H1 (cell line): ENCODE measurements around the gene TMEM244. TPM values are rescaled to one million over a fixed set of nuclear protein-coding genes. Genes with fewer than 3 reads are reported as not detected.

Experiments
- CTCF ChIA-PET: fragments of 300-600 bp; sonication (Branson Sonifier 250); formaldehyde crosslinking; loops from one replicate; lab custom pipeline; 2021; ENCODE audit not compliant: partially characterized antibody; lab: Charles Lee
- POLR2A ChIA-PET: fragments of 300-600 bp; sonication (Branson Sonifier 250); formaldehyde crosslinking; loops from one replicate; lab custom pipeline; 2021; ENCODE audit warnings: inconsistent platforms; ENCODE audit not compliant: partially characterized antibody; lab: Charles Lee
- DNase-seq, 2 experiments: peaks; one replicate each; pipeline versions ENCODE4 v3.0.0 to v3.0.0-alpha.2; 2010 to 2022; ENCODE audit warnings: low spot score in 2 of 2, low read depth in 1 of 2, mixed read lengths in 1 of 2
- FAIRE-seq: peaks from 2 replicates; lab custom pipeline; 2011; peaks lifted over from hg19 to GRCh38; lab: Jason Lieb, UNC
- H2AFZ ChIP-seq: 2 replicates; pipeline ENCODE4 v1.8.1; 2012; ENCODE audit warnings: low read length, inconsistent platforms
- H2AK5ac ChIP-seq: 2 replicates; pipeline ENCODE4 v1.6.1; 2013; ENCODE audit warnings: low read depth, low read length
- H2BK120ac ChIP-seq: replicated peaks from 2 replicates; pipeline ENCODE3; 2013; ENCODE audit warnings: low read depth, low read length, inconsistent platforms
- H2BK12ac ChIP-seq: 2 replicates; pipeline ENCODE4 v1.6.1; 2013; ENCODE audit warnings: low read depth, low read length
- H2BK15ac ChIP-seq: 2 replicates; pipeline ENCODE4 v1.6.1; 2013; ENCODE audit warnings: low read length
- H2BK20ac ChIP-seq: 2 replicates; pipeline ENCODE4 v1.6.1; 2013; ENCODE audit warnings: low read length
- H2BK5ac ChIP-seq: 2 replicates; pipeline ENCODE4 v1.6.1; 2013; ENCODE audit warnings: low read depth, low read length
- H3K14ac ChIP-seq: 2 replicates; pipeline ENCODE4 v1.6.1; 2013; ENCODE audit warnings: inconsistent platforms; ENCODE audit not compliant: insufficient read length
- H3K18ac ChIP-seq: 2 replicates; pipeline ENCODE4 v1.6.1; 2013; ENCODE audit warnings: low read length; ENCODE audit errors: extremely low read depth
- H3K23ac ChIP-seq: 2 replicates; pipeline ENCODE4 v1.6.1; 2013; ENCODE audit warnings: inconsistent platforms; ENCODE audit not compliant: insufficient read length
- H3K23me2 ChIP-seq: 2 replicates; pipeline ENCODE4 v1.6.1; 2013; ENCODE audit warnings: low read depth, low read length
- H3K27ac ChIP-seq: 2 replicates; pipeline ENCODE4 v1.6.1; 2011; ENCODE audit warnings: low read depth, low read length, inconsistent platforms
- H3K27me3 ChIP-seq, 4 experiments: replicated peaks in 1 of 4; 1 replicate in 1 of 4; 2 replicates in 3 of 4; pipeline versions ENCODE4 v1.6.1 to v1.8.1; 2011 to 2013; ENCODE audit warnings: low read length in 3 of 4, mild to moderate bottlenecking in 3 of 4, inconsistent platforms in 2 of 4, mixed read lengths in 2 of 4, moderate library complexity in 1 of 4; ENCODE audit not compliant: control insufficient read depth in 3 of 4, insufficient read depth in 3 of 4; ENCODE audit errors: extremely low read depth in 1 of 4
- H3K36me3 ChIP-seq, 4 experiments: 2 replicates each; pipeline versions ENCODE4 v1.6.1 to v1.8.1; 2011 to 2013; ENCODE audit warnings: mild to moderate bottlenecking in 4 of 4, low read length in 3 of 4, moderate library complexity in 2 of 4, control low read depth in 1 of 4, inconsistent platforms in 1 of 4; ENCODE audit not compliant: insufficient read depth in 4 of 4, control insufficient read depth in 2 of 4
- H3K4ac ChIP-seq: replicated peaks from 2 replicates; pipeline ENCODE3; 2013; ENCODE audit warnings: low read length, low read depth, mixed read lengths, inconsistent platforms; ENCODE audit not compliant: insufficient read length
- H3K4me1 ChIP-seq, 4 experiments: replicated peaks in 1 of 4; 1 replicate in 1 of 4; 2 replicates in 3 of 4; pipeline versions ENCODE4 v1.6.1 to v1.8.1; 2011 to 2013; ENCODE audit warnings: low read length in 3 of 4, inconsistent platforms in 2 of 4, mixed read lengths in 1 of 4; ENCODE audit not compliant: insufficient read depth in 4 of 4, control insufficient read depth in 3 of 4
- H3K4me2 ChIP-seq, 2 experiments: 2 replicates each; pipeline versions ENCODE4 v1.6.1 to v1.8.1; 2011 to 2013; ENCODE audit warnings: low read depth in 2 of 2, low read length in 2 of 2, control low read depth in 1 of 2, inconsistent platforms in 1 of 2, mild to moderate bottlenecking in 1 of 2; ENCODE audit not compliant: insufficient read depth in 1 of 2
- H3K4me3 ChIP-seq, 4 experiments: fragments of 200-600, 300-600 bp in 1 of 4; sonication (generic), shearing (Covaris generic), sonication (Bioruptor Twin) in 1 of 4; 2 replicates each; pipeline versions ENCODE4 v1.5.1 to v1.8.1; 2011 to 2016; ENCODE audit warnings: low read length in 4 of 4, low read depth in 3 of 4, control low read depth in 2 of 4, inconsistent platforms in 2 of 4, mild to moderate bottlenecking in 2 of 4, mixed read lengths in 1 of 4, moderate library complexity in 1 of 4; ENCODE audit not compliant: insufficient read depth in 2 of 4; ENCODE audit errors: extremely low read depth in 1 of 4
- H3K56ac ChIP-seq: replicated peaks from 2 replicates; pipeline ENCODE3; 2013; ENCODE audit warnings: low read depth, mild to moderate bottlenecking, mixed read lengths, low read length, inconsistent platforms; ENCODE audit not compliant: insufficient read length
- H3K79me1 ChIP-seq: 2 replicates; pipeline ENCODE4 v1.6.1; 2013; ENCODE audit warnings: low read depth, low read length, control low read depth
- H3K79me2 ChIP-seq, 2 experiments: 2 replicates each; pipeline versions ENCODE4 v1.6.1 to v1.8.1; 2012 to 2013; ENCODE audit warnings: low read length in 2 of 2, mild to moderate bottlenecking in 2 of 2, inconsistent platforms in 1 of 2; ENCODE audit not compliant: insufficient read depth in 2 of 2, control insufficient read depth in 1 of 2
- H3K9ac ChIP-seq, 4 experiments: replicated peaks in 1 of 4; 1 replicate in 1 of 4; 2 replicates in 3 of 4; pipeline versions ENCODE4 v1.6.1 to v1.8.1; 2011 to 2013; ENCODE audit warnings: low read depth in 3 of 4, low read length in 3 of 4, control low read depth in 2 of 4, mild to moderate bottlenecking in 2 of 4, moderate library complexity in 2 of 4, inconsistent platforms in 1 of 4; ENCODE audit errors: extremely low read depth in 1 of 4
- H3K9me3 ChIP-seq, 2 experiments: 2 replicates each; pipeline versions ENCODE4 v1.6.1 to v1.8.1; 2012 to 2013; ENCODE audit warnings: mild to moderate bottlenecking in 2 of 2, moderate library complexity in 2 of 2, control low read depth in 1 of 2, inconsistent platforms in 1 of 2, low read depth in 1 of 2, low read length in 1 of 2, mixed read lengths in 1 of 2; ENCODE audit not compliant: insufficient read depth in 2 of 2
- H4K20me1 ChIP-seq, 2 experiments: replicated peaks in 1 of 2; 2 replicates each; pipeline versions ENCODE3 to v1.8.1; 2011 to 2013; ENCODE audit warnings: inconsistent platforms in 2 of 2, low read length in 2 of 2, mild to moderate bottlenecking in 1 of 2; ENCODE audit not compliant: insufficient read depth in 2 of 2, control insufficient read depth in 1 of 2
- H4K5ac ChIP-seq: 2 replicates; pipeline ENCODE4 v1.6.1; 2013; ENCODE audit warnings: low read length, low read depth, mixed read lengths, inconsistent platforms; ENCODE audit not compliant: insufficient read length
- H4K8ac ChIP-seq: 2 replicates; pipeline ENCODE4 v1.8.0; 2013; ENCODE audit warnings: mild to moderate bottlenecking, moderate library complexity, low read length, inconsistent platforms; ENCODE audit not compliant: insufficient read depth; ENCODE audit errors: extremely low read depth
- H4K91ac ChIP-seq: replicated peaks from 2 replicates; pipeline ENCODE3; 2013; ENCODE audit warnings: low read length, mixed read lengths, inconsistent platforms; ENCODE audit not compliant: insufficient read length
- ATF2 ChIP-seq: IDR thresholded peaks from 2 replicates; pipeline ENCODE4 v1.6.1; 2012; ENCODE audit warnings: low read length, inconsistent platforms
- BCL11A ChIP-seq, 2 experiments: IDR thresholded peaks; one replicate each; pipeline ENCODE4 v1.6.1; 2011; ENCODE audit warnings: low read depth in 2 of 2, low read length in 2 of 2, mild to moderate bottlenecking in 2 of 2
- CBX5 ChIP-seq: fragments of 300-800, 300-1000 bp; sonication (generic); IDR thresholded peaks from 2 replicates; pipeline ENCODE4 v1.7.1; 2016; ENCODE audit warnings: antibody characterized with exemption, low read length, low read depth
- CHD1 ChIP-seq: IDR thresholded peaks from 2 replicates; pipeline ENCODE4 v1.6.1; 2012; ENCODE audit warnings: low read depth, low read length, improper control_type of control experiment
- CREB1 ChIP-seq: IDR thresholded peaks from 2 replicates; pipeline ENCODE4 v1.6.1; 2012; ENCODE audit warnings: inconsistent platforms
- CTBP2 ChIP-seq: IDR thresholded peaks from 2 replicates; pipeline ENCODE4 v1.7.0; 2011; ENCODE audit warnings: borderline replicate concordance, mild to moderate bottlenecking, moderate library complexity, mixed read lengths, low read length; ENCODE audit not compliant: insufficient read depth, insufficient read length
- EZH2 ChIP-seq: fragments of 200-600 bp; sonication (generic); IDR thresholded peaks from 2 replicates; pipeline ENCODE4 v1.7.1; 2012; ENCODE audit warnings: low read depth, mild to moderate bottlenecking, moderate library complexity, low read length, inconsistent platforms; ENCODE audit not compliant: severe bottlenecking
- GABPA ChIP-seq: IDR thresholded peaks from 2 replicates; pipeline ENCODE4 v1.6.1; 2011; ENCODE audit warnings: mild to moderate bottlenecking, low read length, moderate library complexity, borderline replicate concordance; ENCODE audit not compliant: insufficient read depth
- JUN ChIP-seq: IDR thresholded peaks from 2 replicates; pipeline ENCODE4 v1.6.1; 2011; ENCODE audit warnings: low read depth, mild to moderate bottlenecking, improper control_type of control experiment, low read length
- JUND ChIP-seq: IDR thresholded peaks from 2 replicates; pipeline ENCODE4 v1.6.1; 2011; ENCODE audit warnings: mild to moderate bottlenecking, improper control_type of control experiment, low read length
- NRF1 ChIP-seq: IDR thresholded peaks from 2 replicates; pipeline ENCODE4 v1.6.1; 2011; ENCODE audit warnings: mild to moderate bottlenecking, low read depth, low read length, improper control_type of control experiment
- RFX5 ChIP-seq: IDR thresholded peaks from 2 replicates; pipeline ENCODE4 v1.6.1; 2011; ENCODE audit warnings: low read depth, low read length, improper control_type of control experiment, borderline replicate concordance
- TBP ChIP-seq: IDR thresholded peaks from 2 replicates; pipeline ENCODE4 v1.6.1; 2011; ENCODE audit warnings: low read depth, low read length, improper control_type of control experiment
- TEAD4 ChIP-seq: IDR thresholded peaks from 2 replicates; pipeline ENCODE4 v1.6.1; 2012; ENCODE audit warnings: low read depth, low read length, inconsistent platforms, mixed read lengths
- WGBS, 2 experiments: shearing (Covaris generic) in 1 of 2; methylation state at CpG; one replicate each; pipeline versions ENCODE4 v1.1.6 to v1.1.7; 2013 to 2015; ENCODE audit warnings: low lambda C conversion rate in 2 of 2, mixed read lengths in 2 of 2, inconsistent platforms in 1 of 2, low coverage in 1 of 2, missing lambda C conversion rate in 1 of 2; ENCODE audit not compliant: insufficient replicate concordance in 2 of 2, insufficient coverage in 1 of 2, insufficient read length in 1 of 2; ENCODE audit errors: extremely low coverage in 1 of 2, missing lambda C conversion rate in 1 of 2; 5-methylcytosine and 5-hydroxymethylcytosine counted together
- polyA plus RNA-seq, 7 experiments: library from polyadenylated mRNA; depleted of rRNA in 3 of 7; stranded (reverse) in 5 of 7; unstranded in 2 of 7; fragments of >200 nt in 5 of 7; fragments of 200-250 nt in 2 of 7; gene quantifications; 1 replicate in 5 of 7; 2 replicates in 1 of 7; 4 replicates in 1 of 7; pipeline versions ENCODE4 v1.2.1 to v1.2.3, GENCODE V29; 2011 to 2013; ENCODE audit warnings: missing spikeins in 2 of 7, mixed read lengths in 2 of 7
- total RNA-seq: library from RNA; stranded (reverse); fragmentation: NEBNext Ultra II Directional; extraction: Animal tissue kit (Norgen Biotek cat#: 25700); gene quantifications from 2 replicates; pipeline ENCODE4 v1.2.1, GENCODE V29; 2021

The TMEM244 gene
- total and polyA plus RNA-seq, 2 of the 8 experiments (the other 6 are each of a cell fraction or from before 2014, with no cell fraction given) = not detected

- Histone ChIP-seq H3K4me3 (no peak overlapping the region), H3K23me2 (no peaks in the 10 kb centered on the region), H3K14ac (no peak overlapping the region), H3K23ac (no peak overlapping the region), H3K9me3 (no peaks in the 10 kb centered on the region), H4K5ac (no peak overlapping the region), H2BK5ac (no peak overlapping the region), H3K4me1 (no peaks in the 10 kb centered on the region), H2AK5ac (no peak overlapping the region), H4K20me1 (no peaks in the 10 kb centered on the region), H3K27me3 (no peaks in the 10 kb centered on the region), H3K79me2 (no peaks in the 10 kb centered on the region), H3K27ac (no peak overlapping the region), H4K91ac (no peak overlapping the region), H3K79me1 (no peaks in the 10 kb centered on the region), H2AFZ (no peak overlapping the region), H3K9ac (no peak overlapping the region), H3K36me3 (no peaks in the 10 kb centered on the region), H4K8ac (no peak overlapping the region; the same call in 1 of the 2 replicates), H3K4me2 (no peak overlapping the region), H3K4ac (no peak overlapping the region), H3K18ac (no peak overlapping the region), H2BK12ac (no peak overlapping the region), H2BK20ac (no peak overlapping the region), H2BK120ac (no peak overlapping the region), H2BK15ac (no peak overlapping the region), H3K56ac (no peak overlapping the region)
- no peak for FAIRE-seq
- CTCF ChIA-PET = interaction anchor here (0.6 to 1.2 kb wide), 3 partner anchors 20 to 199 kb away, joined by 3 to 5 read pairs (median 3); no protein-coding TSS in a partner anchor
- 96% methylated on average over 2 of the region's 2 CpGs; no CpG with 5 or more reads in 1 of the 2 experiments for WGBS, 2 experiments
- DNase-seq = no peak
- POLR2A ChIA-PET = no interaction called here
- no peak for TF ChIP-seq CHD1
- TF ChIP-seq TEAD4 = no peak
- no peak for TF ChIP-seq EZH2
- no peak for TF ChIP-seq CTBP2
- TF ChIP-seq RFX5 = no peak
- TF ChIP-seq TBP = no peak
- TF ChIP-seq CBX5 = no peak
- no peak for TF ChIP-seq GABPA
- TF ChIP-seq ATF2 = no peak
- TF ChIP-seq JUND = no peak
- no peak for TF ChIP-seq BCL11A (IDR thresholded peaks at IDR 0.05; ENCODE audit: low read depth in 2 of 2, low read length in 2 of 2)
- no peak for TF ChIP-seq CREB1
- TF ChIP-seq NRF1 = no peak
- TF ChIP-seq JUN = no peak
Observed at GRCh38 chr6:129795261-129795660, 65.9 kb downstream of the TMEM244 start.
